Cardiac fibroblast (primary cell): ENCODE measurements around the gene ESPN.

Experiments used
- DNase-seq, 2 donors: peaks; one replicate each; pipeline versions ENCODE4 v3.0.0 to v3.0.0-alpha.2; 2010; ENCODE audit warnings: low read depth in 2 of 2
- H3K4me3 ChIP-seq, 2 donors: replicated peaks in 1 of 2; 1 replicate in 1 of 2; 2 replicates in 1 of 2; pipeline ENCODE4 v1.5.1; 2011; ENCODE audit warnings: low read depth in 2 of 2, low read length in 2 of 2, mild to moderate bottlenecking in 2 of 2, moderate library complexity in 1 of 2
- TF ChIP-seq, protein P1 (sequence below): IDR thresholded peaks from one replicate; pipeline ENCODE4 v1.5.1; 2011; ENCODE audit warnings: low read depth, mild to moderate bottlenecking, low read length, inconsistent platforms

ESPN gene, protein sequence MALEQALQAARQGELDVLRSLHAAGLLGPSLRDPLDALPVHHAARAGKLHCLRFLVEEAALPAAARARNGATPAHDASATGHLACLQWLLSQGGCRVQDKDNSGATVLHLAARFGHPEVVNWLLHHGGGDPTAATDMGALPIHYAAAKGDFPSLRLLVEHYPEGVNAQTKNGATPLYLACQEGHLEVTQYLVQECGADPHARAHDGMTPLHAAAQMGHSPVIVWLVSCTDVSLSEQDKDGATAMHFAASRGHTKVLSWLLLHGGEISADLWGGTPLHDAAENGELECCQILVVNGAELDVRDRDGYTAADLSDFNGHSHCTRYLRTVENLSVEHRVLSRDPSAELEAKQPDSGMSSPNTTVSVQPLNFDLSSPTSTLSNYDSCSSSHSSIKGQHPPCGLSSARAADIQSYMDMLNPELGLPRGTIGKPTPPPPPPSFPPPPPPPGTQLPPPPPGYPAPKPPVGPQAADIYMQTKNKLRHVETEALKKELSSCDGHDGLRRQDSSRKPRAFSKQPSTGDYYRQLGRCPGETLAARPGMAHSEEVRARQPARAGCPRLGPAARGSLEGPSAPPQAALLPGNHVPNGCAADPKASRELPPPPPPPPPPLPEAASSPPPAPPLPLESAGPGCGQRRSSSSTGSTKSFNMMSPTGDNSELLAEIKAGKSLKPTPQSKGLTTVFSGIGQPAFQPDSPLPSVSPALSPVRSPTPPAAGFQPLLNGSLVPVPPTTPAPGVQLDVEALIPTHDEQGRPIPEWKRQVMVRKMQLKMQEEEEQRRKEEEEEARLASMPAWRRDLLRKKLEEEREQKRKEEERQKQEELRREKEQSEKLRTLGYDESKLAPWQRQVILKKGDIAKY

DNA sequence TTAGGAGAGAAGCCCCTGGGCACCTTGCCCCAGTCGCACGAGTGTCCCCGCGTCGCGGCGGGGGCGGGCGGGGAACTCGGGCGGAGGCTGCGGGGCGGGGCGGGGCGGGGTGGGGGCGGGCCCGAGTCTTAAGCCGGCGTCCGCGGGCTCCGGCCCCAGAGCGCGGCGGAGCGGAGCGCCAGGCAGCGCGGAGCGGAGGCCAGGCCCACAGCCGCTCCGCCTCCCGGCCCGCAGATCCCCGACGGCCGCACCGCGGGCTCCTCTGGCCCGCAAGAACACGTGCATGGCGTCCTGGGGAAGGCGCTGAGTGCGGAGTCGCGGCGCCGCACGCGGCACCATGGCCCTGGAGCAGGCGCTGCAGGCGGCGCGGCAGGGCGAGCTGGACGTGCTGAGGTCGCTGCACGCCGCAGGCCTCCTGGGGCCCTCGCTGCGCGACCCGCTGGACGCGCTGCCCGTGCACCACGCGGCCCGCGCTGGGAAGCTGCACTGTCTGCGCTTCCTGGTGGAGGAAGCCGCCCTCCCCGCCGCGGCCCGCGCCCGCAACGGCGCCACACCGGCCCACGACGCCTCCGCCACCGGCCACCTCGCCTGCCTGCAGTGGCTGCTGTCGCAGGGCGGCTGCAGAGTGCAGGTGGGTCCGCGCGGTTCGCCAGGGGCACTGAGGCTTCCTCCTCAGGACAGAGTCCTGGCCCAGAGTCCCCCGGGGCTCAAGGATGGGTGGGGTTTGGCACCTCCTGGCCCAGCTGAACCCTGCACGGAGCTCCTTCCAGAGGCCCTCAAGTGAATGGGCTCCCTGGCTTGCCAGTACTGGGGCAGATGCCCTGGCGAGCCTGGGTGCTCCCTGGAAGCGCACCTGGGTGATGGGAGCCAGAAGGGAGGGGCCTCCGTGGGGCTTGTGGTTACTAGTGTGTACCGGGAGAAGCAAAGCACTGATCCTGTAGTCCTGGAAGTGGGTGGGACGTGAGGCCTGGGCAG, at the start of gene ESPN:
ESPN (plus strand) TSS at position 158 of the 975 bp plus-strand sequence; CDS start at position 338, 180 bp downstream.
- TF ChIP-seq, protein P1, sequence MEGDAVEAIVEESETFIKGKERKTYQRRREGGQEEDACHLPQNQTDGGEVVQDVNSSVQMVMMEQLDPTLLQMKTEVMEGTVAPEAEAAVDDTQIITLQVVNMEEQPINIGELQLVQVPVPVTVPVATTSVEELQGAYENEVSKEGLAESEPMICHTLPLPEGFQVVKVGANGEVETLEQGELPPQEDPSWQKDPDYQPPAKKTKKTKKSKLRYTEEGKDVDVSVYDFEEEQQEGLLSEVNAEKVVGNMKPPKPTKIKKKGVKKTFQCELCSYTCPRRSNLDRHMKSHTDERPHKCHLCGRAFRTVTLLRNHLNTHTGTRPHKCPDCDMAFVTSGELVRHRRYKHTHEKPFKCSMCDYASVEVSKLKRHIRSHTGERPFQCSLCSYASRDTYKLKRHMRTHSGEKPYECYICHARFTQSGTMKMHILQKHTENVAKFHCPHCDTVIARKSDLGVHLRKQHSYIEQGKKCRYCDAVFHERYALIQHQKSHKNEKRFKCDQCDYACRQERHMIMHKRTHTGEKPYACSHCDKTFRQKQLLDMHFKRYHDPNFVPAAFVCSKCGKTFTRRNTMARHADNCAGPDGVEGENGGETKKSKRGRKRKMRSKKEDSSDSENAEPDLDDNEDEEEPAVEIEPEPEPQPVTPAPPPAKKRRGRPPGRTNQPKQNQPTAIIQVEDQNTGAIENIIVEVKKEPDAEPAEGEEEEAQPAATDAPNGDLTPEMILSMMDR = no peak
- DNase-seq = no peak
- H3K4me3 ChIP-seq = no peak within 1 kb of the TSS

- TF ChIP-seq, protein P1 = no peak
- no peak overlapping the region for H3K4me3 ChIP-seq
- DNase-seq = no peak
Measured at GRCh38 chr1:6378096-6378746, 46.4 kb upstream of the ESPN start.

- DNase-seq = no peak
Measured at GRCh38 chr1:6380037-6380436, 44.5 kb upstream of the ESPN start.

GRCh38 chr1:6384135-6384534, 40.4 kb upstream of the ESPN start:
- no peak for DNase-seq
- H3K4me3 ChIP-seq = no peak overlapping the region
- TF ChIP-seq, protein P1 = no peak

More at GRCh38 chr1:6380037-6380436, 44.5 kb upstream of the ESPN start:
- TF ChIP-seq, protein P1 = no peak
- H3K4me3 ChIP-seq = no peak overlapping the region

DNA sequence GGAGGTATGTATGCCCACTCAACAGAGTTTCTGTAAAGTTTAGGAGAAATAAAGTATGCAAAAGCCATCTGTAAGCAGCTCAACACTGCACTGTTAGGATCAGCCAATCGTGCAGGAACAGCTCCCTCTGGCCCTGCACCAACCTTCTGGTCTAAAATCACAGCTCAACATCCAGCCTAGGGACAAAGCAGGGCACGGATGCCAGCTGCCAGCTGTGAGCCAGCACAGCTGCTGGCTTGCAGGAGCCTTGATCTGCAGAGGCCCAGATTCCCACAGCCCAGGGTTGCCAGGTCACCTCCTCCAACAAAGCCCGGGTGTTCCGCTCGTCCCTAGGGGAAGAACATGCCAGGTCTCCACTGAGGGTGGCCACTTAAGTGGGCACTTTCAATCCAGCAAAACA, 39.6 kb upstream of the ESPN start:
- TF ChIP-seq, protein P1 = no peak
- H3K4me3 ChIP-seq = peak overlapping the region; percentile 3 to 47
- peak in 1 of 2 donors; percentile 58 for DNase-seq
